ENCODE measurements around the gene COPG2. TPM values are rescaled to one million over a fixed set of nuclear protein-coding genes. Genes with fewer than 3 reads are reported as not detected.
"Not testable (repeated sequence)": the region's sequence is repeated elsewhere in the genome, so short reads cannot be mapped to it uniquely, and the experiment has no call there.

Gene COPG2
- total RNA-seq, 1 experiment from 2014 or later: 17.6 TPM

DNA sequence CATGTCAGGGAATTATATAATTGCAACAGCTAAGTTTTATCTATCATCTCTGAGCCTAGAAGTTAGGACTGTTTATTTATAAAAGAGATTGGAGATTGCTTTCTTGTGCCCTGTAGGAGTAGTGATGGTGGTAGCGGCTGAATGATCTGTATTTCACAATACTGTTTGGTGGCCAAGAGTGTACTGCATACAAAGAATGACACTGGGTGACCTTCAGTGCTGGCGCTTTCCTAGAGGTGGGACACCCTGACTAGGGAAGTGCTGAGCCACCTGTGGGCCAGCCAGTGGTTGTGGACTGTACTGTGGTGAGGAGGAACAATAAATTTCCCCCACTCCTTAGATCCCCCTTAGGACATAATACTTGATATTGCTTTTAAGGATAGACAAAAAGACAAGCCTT is 53.0 kb downstream of the COPG2 start:
- no peaks in the 10 kb centered on the region for H3K4me1 ChIP-seq (ENCODE audit: insufficient read depth, low read length, poor library complexity, severe bottlenecking)
- no peak for DNase-seq (ENCODE audit: low spot score)
- ChIA-PET CTCF (no interaction called here), POLR2A (ENCODE audit: low non-redundant PET) (no interaction called here)
- BruUV-seq (replicated peaks): no TSS peak
- peaks cover 5% of the 10 kb centered on the region for H3K9me3 ChIP-seq (ENCODE audit: low read depth, low read length, poor library complexity, severe bottlenecking)
- H3K27me3 ChIP-seq (replicated peaks; ENCODE audit: insufficient read depth, low read depth, low read length, poor library complexity): no peaks in the 10 kb centered on the region
- H3K4me3 ChIP-seq (ENCODE audit: low read depth, low read length, poor library complexity, severe bottlenecking): no peak overlapping the region
- TF ChIP-seq, protein P1, sequence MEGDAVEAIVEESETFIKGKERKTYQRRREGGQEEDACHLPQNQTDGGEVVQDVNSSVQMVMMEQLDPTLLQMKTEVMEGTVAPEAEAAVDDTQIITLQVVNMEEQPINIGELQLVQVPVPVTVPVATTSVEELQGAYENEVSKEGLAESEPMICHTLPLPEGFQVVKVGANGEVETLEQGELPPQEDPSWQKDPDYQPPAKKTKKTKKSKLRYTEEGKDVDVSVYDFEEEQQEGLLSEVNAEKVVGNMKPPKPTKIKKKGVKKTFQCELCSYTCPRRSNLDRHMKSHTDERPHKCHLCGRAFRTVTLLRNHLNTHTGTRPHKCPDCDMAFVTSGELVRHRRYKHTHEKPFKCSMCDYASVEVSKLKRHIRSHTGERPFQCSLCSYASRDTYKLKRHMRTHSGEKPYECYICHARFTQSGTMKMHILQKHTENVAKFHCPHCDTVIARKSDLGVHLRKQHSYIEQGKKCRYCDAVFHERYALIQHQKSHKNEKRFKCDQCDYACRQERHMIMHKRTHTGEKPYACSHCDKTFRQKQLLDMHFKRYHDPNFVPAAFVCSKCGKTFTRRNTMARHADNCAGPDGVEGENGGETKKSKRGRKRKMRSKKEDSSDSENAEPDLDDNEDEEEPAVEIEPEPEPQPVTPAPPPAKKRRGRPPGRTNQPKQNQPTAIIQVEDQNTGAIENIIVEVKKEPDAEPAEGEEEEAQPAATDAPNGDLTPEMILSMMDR (conservative IDR thresholded peaks at IDR 0.05; ENCODE audit: low read depth, low read length): no peak
- no peak for TF ChIP-seq EZH2 (IDR thresholded peaks at IDR 0.05; ENCODE audit: borderline replicate concordance, low read depth, low read length, poor library complexity, severe bottlenecking)
- peaks cover 8% of the 10 kb centered on the region for H3K36me3 ChIP-seq (ENCODE audit: insufficient read depth, low read length, poor library complexity, severe bottlenecking)
- no peak overlapping the region for H3K27ac ChIP-seq (ENCODE audit: low read depth, low read length, poor library complexity, severe bottlenecking)
- intact Hi-C loops (cut with micrococcal nuclease; ENCODE audit: unreplicated experiment): no loop called here

DNA sequence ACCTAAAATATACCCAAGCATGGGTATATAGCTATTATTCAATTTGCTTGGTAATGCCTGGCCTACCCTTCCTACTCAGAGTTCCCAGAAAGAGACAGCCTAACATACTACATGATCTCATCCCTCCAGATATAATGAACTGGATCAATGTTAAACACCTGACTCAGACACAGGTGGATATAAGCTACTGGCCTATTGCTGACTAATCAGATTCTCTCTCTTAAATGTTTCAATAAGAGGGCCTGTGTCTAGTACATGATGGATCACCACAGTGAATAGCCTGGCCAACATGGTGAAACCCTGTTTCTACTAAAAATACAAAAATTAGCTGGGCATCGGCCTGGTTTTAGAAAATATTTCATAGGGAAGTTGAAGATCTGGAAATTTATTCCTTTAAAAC is 54.1 kb downstream of the COPG2 start:
- H3K36me3 ChIP-seq (ENCODE audit: insufficient read depth, low read length, poor library complexity, severe bottlenecking): peaks cover 13% of the 10 kb centered on the region
- no peaks in the 10 kb centered on the region for H3K4me1 ChIP-seq (ENCODE audit: insufficient read depth, low read length, poor library complexity, severe bottlenecking)
- TF ChIP-seq, protein P1 (conservative IDR thresholded peaks at IDR 0.05; ENCODE audit: low read depth, low read length): no peak
- TF ChIP-seq EZH2 (IDR thresholded peaks at IDR 0.05; ENCODE audit: borderline replicate concordance, low read depth, low read length, poor library complexity, severe bottlenecking): no peak
- no TSS peak for BruUV-seq (replicated peaks)
- DNase-seq (ENCODE audit: low spot score): no peak
- H3K9me3 ChIP-seq (ENCODE audit: low read depth, low read length, poor library complexity, severe bottlenecking): peaks cover 5% of the 10 kb centered on the region
- no peak overlapping the region for H3K4me3 ChIP-seq (ENCODE audit: low read depth, low read length, poor library complexity, severe bottlenecking)
- ChIA-PET CTCF (no interaction called here), POLR2A (ENCODE audit: low non-redundant PET) (no interaction called here)
- no peaks in the 10 kb centered on the region for H3K27me3 ChIP-seq (replicated peaks; ENCODE audit: insufficient read depth, low read depth, low read length, poor library complexity)
- intact Hi-C loops (cut with micrococcal nuclease; ENCODE audit: unreplicated experiment): no loop called here
- H3K27ac ChIP-seq (ENCODE audit: low read depth, low read length, poor library complexity, severe bottlenecking): no peak overlapping the region

DNA sequence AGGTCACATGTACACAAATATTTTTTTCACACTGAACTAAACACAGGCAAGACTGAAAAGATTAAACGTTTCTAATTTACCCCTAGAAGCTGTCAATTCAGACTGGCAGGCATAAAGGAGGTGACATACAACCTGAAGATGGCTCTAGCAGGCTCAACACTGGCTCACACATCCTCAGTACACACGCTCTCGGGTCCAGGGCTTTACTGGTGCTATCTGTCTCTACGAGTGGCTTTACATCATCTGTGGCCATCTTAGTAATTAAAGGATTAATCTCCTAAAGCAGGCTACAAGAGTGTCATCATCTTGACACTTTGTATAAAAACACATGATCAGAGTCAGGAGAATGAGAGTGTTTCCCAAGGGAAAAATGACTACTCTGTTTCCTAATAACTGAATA is 57.3 kb downstream of the COPG2 start:
- no peaks in the 10 kb centered on the region for H3K27me3 ChIP-seq (replicated peaks; ENCODE audit: insufficient read depth, low read depth, low read length, poor library complexity)
- peaks cover 13% of the 10 kb centered on the region for H3K36me3 ChIP-seq (ENCODE audit: insufficient read depth, low read length, poor library complexity, severe bottlenecking)
- POLR2A ChIA-PET (ENCODE audit: low non-redundant PET): no interaction called here
- H3K4me1 ChIP-seq (ENCODE audit: insufficient read depth, low read length, poor library complexity, severe bottlenecking): no peaks in the 10 kb centered on the region
- no peak overlapping the region for H3K27ac ChIP-seq (ENCODE audit: low read depth, low read length, poor library complexity, severe bottlenecking)
- BruUV-seq (replicated peaks): no TSS peak
- no peaks in the 10 kb centered on the region for H3K9me3 ChIP-seq (ENCODE audit: low read depth, low read length, poor library complexity, severe bottlenecking)
- CTCF ChIA-PET: no interaction called here
- TF ChIP-seq, protein P1 (conservative IDR thresholded peaks at IDR 0.05; ENCODE audit: low read depth, low read length): no peak
- TF ChIP-seq EZH2 (IDR thresholded peaks at IDR 0.05; ENCODE audit: borderline replicate concordance, low read depth, low read length, poor library complexity, severe bottlenecking): no peak
- intact Hi-C loops (cut with micrococcal nuclease; ENCODE audit: unreplicated experiment): no loop called here
- peak; percentile 25 for DNase-seq (ENCODE audit: low spot score)
- no peak overlapping the region for H3K4me3 ChIP-seq (ENCODE audit: low read depth, low read length, poor library complexity, severe bottlenecking)

GRCh38 chr7:130607066-130607465 is 61.5 kb downstream of the COPG2 start:
- CTCF ChIA-PET; H3K9me3 ChIP-seq (ENCODE audit: low read depth, low read length, poor library complexity, severe bottlenecking); BruUV-seq (replicated peaks); H3K4me3 ChIP-seq (ENCODE audit: low read depth, low read length, poor library complexity, severe bottlenecking); intact Hi-C loops (cut with micrococcal nuclease; ENCODE audit: unreplicated experiment); H3K27ac ChIP-seq (ENCODE audit: low read depth, low read length, poor library complexity, severe bottlenecking); H3K27me3 ChIP-seq (replicated peaks; ENCODE audit: insufficient read depth, low read depth, low read length, poor library complexity); H3K4me1 ChIP-seq (ENCODE audit: insufficient read depth, low read length, poor library complexity, severe bottlenecking); DNase-seq (ENCODE audit: low spot score); POLR2A ChIA-PET (ENCODE audit: low non-redundant PET): not testable (repeated sequence)
- peaks cover 12% of the 10 kb centered on the region for H3K36me3 ChIP-seq (ENCODE audit: insufficient read depth, low read length, poor library complexity, severe bottlenecking)
